GM10266 (cell line): ENCODE measurements around the gene GEMIN7.
"Not testable (repeated sequence)": the region's sequence is repeated elsewhere in the genome, so short reads cannot be mapped to it uniquely, and the experiment has no call there.

Experiments used
- DNase-seq: peaks from one replicate; pipeline ENCODE4 v3.0.0; 2012; ENCODE audit errors: extremely low spot score
- CTCF ChIP-seq: IDR thresholded peaks from 2 replicates; pipeline ENCODE4 v1.5.1; 2012; ENCODE audit warnings: mild to moderate bottlenecking, low read depth; ENCODE audit not compliant: control insufficient read depth, insufficient read depth; ENCODE audit errors: missing control alignments

GEMIN7 gene

GRCh38 chr19:45102481-45102880, 23.4 kb downstream of the GEMIN7 start:
- no peak for TF ChIP-seq CTCF

GRCh38 chr19:45103156-45103507, 24.1 kb downstream of the GEMIN7 start:
- no peak for TF ChIP-seq CTCF
- no peak for DNase-seq

More at GRCh38 chr19:45102481-45102880, 23.4 kb downstream of the GEMIN7 start:
- DNase-seq, result no peak

GRCh38 chr19:45103508-45104319, 24.7 kb downstream of the GEMIN7 start:
- no peak for TF ChIP-seq CTCF

GRCh38 chr19:45104658-45105349, 25.7 kb downstream of the GEMIN7 start:
- DNase-seq, result no peak
- TF ChIP-seq CTCF, result no peak

More at GRCh38 chr19:45103508-45104319, 24.7 kb downstream of the GEMIN7 start:
- DNase-seq, result no peak

GRCh38 chr19:45106363-45106762, 27.3 kb downstream of the GEMIN7 start:
- DNase-seq, result not testable (repeated sequence)

- no peak for DNase-seq
These were observed 28.6 kb downstream of the GEMIN7 start for GRCh38 chr19:45107621-45108150.

GRCh38 chr19:45110851-45111266, 31.8 kb downstream of the GEMIN7 start:
- no peak for TF ChIP-seq CTCF
- DNase-seq, result no peak

More at GRCh38 chr19:45107621-45108150, 28.6 kb downstream of the GEMIN7 start:
- no peak for TF ChIP-seq CTCF
